Body of pancreas (tissue), 4 donors: ENCODE data around the gene MAML3. TPM values are rescaled to one million over a fixed set of nuclear protein-coding genes. Genes with fewer than 3 reads are reported as not detected.

Source experiments
- ATAC-seq: fragments of 150-250 bp; one replicate; pipeline ENCODE4 v1.9.1; 2016
- DNase-seq, 4 donors: peaks; one replicate each; pipeline ENCODE4 v3.0.0-alpha.2; 2019
- H3K27ac ChIP-seq, 4 donors: fragments of 200-600 bp; sonication (generic); 1 replicate in 3 of 4; 2 replicates in 1 of 4; pipeline versions ENCODE4 v1.5.1 to v1.6.1; 2016 to 2019; ENCODE audit warnings: mild to moderate bottlenecking in 1 of 4, mixed read lengths in 1 of 4, moderate library complexity in 1 of 4
- H3K27me3 ChIP-seq, 2 donors: fragments of 200-600 bp; sonication (generic); one replicate each; pipeline ENCODE4 v1.6.0; 2016; ENCODE audit warnings: mild to moderate bottlenecking in 1 of 2
- H3K36me3 ChIP-seq, 2 donors: fragments of 200-600 bp; sonication (generic); replicated peaks in 1 of 2; 2 replicates each; pipeline ENCODE4 v1.5.1; 2016; ENCODE audit warnings: low read depth in 2 of 2; ENCODE audit not compliant: insufficient read depth in 1 of 2
- H3K4me1 ChIP-seq: fragments of 200-600 bp; sonication (generic); one replicate; pipeline ENCODE4 v1.6.0; 2016
- H3K4me3 ChIP-seq, 2 donors: fragments of 200-600 bp; sonication (generic); 1 replicate in 1 of 2; 2 replicates in 1 of 2; pipeline ENCODE4 v1.5.1; 2016 to 2019
- H3K9me3 ChIP-seq, 3 donors: fragments of 200-600 bp; sonication (generic); 1 replicate in 2 of 3; 2 replicates in 1 of 3; pipeline ENCODE4 v1.5.1; 2016
- POLR2A ChIP-seq, 3 donors: fragments of 450-650 bp; IDR thresholded peaks; one replicate each; pipeline ENCODE4 v1.6.1; 2016; ENCODE audit warnings: antibody characterized with exemption in 3 of 3, mild to moderate bottlenecking in 2 of 3
- WGBS, 2 donors: methylation state at CpG; one replicate each; pipeline ENCODE4 v1.1.5; 2017; 5-methylcytosine and 5-hydroxymethylcytosine counted together
- intact Hi-C: fragments of 100-400 bp; cut with DNase I; formaldehyde crosslinking; loops from one replicate; pipeline ENCODE4 v1.15.1; 2023
- total RNA-seq, 2 donors: library from RNA; depleted of rRNA; stranded (reverse); fragments of >200 nt; gene quantifications; one replicate each; pipeline ENCODE4 v1.1.0, GENCODE V29; 2016
- TF ChIP-seq, protein P1 (sequence below), 7 experiments: fragments of 450-650 bp in 4 of 7; fragments of 200-600 bp in 3 of 7; sonication (generic) in 3 of 7; IDR thresholded peaks; one replicate each; pipeline ENCODE4 v1.5.1; 2016 to 2019; ENCODE audit warnings: antibody characterized with exemption in 7 of 7

Gene MAML3
- total RNA-seq, 2 donors from 2014 or later: 11.2 to 11.4 TPM

DNA sequence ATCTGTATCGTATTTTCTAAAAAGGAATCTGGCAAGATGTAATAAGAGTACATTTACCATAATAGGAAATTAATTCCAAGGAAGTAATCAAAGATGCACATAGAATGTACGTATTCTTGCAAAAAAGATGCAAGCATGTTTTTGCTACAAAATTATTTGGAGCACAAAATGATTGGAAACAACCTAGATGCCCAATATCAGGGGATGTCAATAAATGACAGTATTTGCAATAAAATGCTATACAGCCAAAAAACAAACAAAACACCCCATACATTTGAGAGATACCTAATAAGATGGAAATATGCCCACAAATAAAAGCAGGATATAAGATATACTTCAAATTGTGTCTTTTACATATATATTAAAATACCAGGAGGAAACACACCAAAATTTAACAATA lies 29.3 kb upstream of the MAML3 start:
- DNase-seq (no peak), ATAC-seq (no peak)
- intact Hi-C loops: no loop called here
- no peak overlapping the region for H3K4me3 ChIP-seq
- no peaks in the 10 kb centered on the region for H3K36me3 ChIP-seq
- no peaks in the 10 kb centered on the region for H3K27me3 ChIP-seq
- 94 to 99% methylated on average over 2 of the region's 2 CpGs for WGBS, 2 donors
- no peaks in the 10 kb centered on the region for H3K4me1 ChIP-seq
- TF ChIP-seq, protein P1, sequence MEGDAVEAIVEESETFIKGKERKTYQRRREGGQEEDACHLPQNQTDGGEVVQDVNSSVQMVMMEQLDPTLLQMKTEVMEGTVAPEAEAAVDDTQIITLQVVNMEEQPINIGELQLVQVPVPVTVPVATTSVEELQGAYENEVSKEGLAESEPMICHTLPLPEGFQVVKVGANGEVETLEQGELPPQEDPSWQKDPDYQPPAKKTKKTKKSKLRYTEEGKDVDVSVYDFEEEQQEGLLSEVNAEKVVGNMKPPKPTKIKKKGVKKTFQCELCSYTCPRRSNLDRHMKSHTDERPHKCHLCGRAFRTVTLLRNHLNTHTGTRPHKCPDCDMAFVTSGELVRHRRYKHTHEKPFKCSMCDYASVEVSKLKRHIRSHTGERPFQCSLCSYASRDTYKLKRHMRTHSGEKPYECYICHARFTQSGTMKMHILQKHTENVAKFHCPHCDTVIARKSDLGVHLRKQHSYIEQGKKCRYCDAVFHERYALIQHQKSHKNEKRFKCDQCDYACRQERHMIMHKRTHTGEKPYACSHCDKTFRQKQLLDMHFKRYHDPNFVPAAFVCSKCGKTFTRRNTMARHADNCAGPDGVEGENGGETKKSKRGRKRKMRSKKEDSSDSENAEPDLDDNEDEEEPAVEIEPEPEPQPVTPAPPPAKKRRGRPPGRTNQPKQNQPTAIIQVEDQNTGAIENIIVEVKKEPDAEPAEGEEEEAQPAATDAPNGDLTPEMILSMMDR (IDR thresholded peaks at IDR 0.05): no peak
- TF ChIP-seq POLR2A (IDR thresholded peaks at IDR 0.05): no peak
- H3K9me3 ChIP-seq: no peaks in the 10 kb centered on the region
- no peak overlapping the region for H3K27ac ChIP-seq

DNA sequence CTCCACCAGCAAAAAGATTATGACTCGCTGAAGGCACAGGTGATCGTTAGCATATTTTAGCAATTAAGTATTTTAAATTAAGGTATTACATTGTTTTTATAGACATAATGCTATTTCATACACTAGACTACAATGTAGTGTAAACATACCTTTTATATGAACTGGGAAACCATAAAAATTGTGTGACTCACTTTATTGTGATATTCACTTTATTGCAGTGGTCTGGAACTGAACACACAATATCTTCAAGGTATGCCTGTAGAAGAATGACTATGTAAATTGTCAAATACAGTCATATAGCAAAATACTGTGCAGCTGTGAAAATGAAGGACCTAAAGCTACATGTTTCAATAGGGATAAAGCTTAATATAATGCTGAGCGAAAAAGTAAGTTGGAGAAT lies 26.6 kb upstream of the MAML3 start:
- ATAC-seq: no peak
- TF ChIP-seq, protein P1 (IDR thresholded peaks at IDR 0.05): no peak
- no peak for TF ChIP-seq POLR2A (IDR thresholded peaks at IDR 0.05)
- H3K36me3 ChIP-seq: no peaks in the 10 kb centered on the region
- no peaks in the 10 kb centered on the region for H3K4me1 ChIP-seq
- no peaks in the 10 kb centered on the region for H3K9me3 ChIP-seq
- no peak for DNase-seq
- no peak overlapping the region for H3K4me3 ChIP-seq
- no peaks in the 10 kb centered on the region for H3K27me3 ChIP-seq
- WGBS, 2 donors: 89 to 92% methylated on average over 3 of the region's 3 CpGs
- intact Hi-C loops: no loop called here
- no peak overlapping the region for H3K27ac ChIP-seq

DNA sequence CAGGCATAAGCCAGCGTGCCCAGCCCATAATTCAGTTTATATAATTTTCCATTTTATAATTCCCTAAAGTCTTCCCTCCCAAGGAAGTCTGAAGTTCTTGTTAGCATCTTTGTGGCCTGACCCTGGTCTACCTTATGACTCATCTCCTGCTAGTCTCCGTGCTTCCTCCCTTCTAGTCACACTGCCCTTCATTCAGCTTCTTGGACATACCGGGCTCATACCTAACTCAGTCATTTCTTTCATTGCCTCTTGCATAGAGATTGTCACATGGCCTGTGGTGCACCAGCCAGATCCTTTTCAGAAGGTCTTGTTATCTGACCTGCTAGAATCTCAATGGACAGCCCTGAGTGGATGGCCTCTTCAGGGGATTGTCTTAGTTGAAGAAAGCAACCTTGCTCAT lies 22.8 kb upstream of the MAML3 start:
- Histone ChIP-seq H3K27ac (no peak overlapping the region), H3K9me3 (no peaks in the 10 kb centered on the region), H3K4me3 (no peak overlapping the region), H3K36me3 (no peaks in the 10 kb centered on the region), H3K4me1 (no peaks in the 10 kb centered on the region), H3K27me3 (no peaks in the 10 kb centered on the region)
- intact Hi-C loops: no loop called here
- 87 to 95% methylated on average over 3 of the region's 3 CpGs for WGBS, 2 donors
- DNase-seq: no peak
- no peak for ATAC-seq
- TF ChIP-seq POLR2A (IDR thresholded peaks at IDR 0.05): no peak
- TF ChIP-seq, protein P1 (IDR thresholded peaks at IDR 0.05): no peak

DNA sequence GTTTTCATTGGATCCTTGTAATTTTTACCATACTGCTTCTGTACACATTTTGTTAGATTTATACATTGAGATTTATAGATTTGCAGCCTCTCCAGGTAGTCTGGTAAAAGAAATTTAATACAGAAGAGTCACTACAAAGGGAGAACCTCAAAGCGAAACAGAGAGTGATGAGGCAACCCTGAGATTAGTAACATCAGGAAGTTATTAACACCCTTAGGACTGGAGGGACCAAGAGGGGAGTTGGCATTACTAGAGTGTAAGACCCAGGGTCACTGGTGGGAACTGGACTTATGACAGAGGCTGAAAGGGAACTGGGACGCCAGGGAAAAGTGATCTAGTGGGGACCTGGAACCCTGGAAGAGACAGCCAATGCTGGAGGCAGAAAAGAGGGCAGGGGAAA lies 20.6 kb upstream of the MAML3 start:
- intact Hi-C loops: no loop called here
- no peak for DNase-seq
- H3K27ac ChIP-seq: no peak overlapping the region
- no peak for TF ChIP-seq POLR2A (IDR thresholded peaks at IDR 0.05)
- TF ChIP-seq, protein P1 (IDR thresholded peaks at IDR 0.05): no peak
- no peaks in the 10 kb centered on the region for H3K4me1 ChIP-seq
- no peak overlapping the region for H3K4me3 ChIP-seq
- no peaks in the 10 kb centered on the region for H3K36me3 ChIP-seq
- WGBS, 2 donors: 70 to 75% methylated on average over 2 of the region's 2 CpGs
- no peak for ATAC-seq
- no peaks in the 10 kb centered on the region for H3K27me3 ChIP-seq
- no peaks in the 10 kb centered on the region for H3K9me3 ChIP-seq

DNA sequence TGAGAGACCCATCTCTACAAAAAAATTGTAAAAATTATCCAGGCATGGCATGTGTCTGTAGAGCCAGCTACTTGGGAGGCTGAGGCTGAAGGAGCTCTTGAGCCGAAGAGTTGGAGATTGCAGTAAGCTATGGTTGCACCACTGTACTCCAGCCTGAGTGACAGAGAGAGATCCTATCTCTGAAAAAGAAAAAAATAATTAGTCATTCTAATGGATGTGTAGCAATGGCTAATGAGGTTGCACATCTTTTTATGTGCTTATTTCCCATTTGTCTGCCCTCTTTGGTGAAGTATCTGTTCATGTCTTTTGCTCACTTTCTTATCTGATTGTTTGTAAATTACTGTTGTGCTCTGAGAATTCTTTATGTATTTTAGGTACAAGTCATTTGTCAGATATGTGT lies 19.0 kb upstream of the MAML3 start:
- DNase-seq (no peak), ATAC-seq (no peak)
- no peaks in the 10 kb centered on the region for H3K4me1 ChIP-seq
- H3K27ac ChIP-seq: no peak overlapping the region
- no peak for TF ChIP-seq POLR2A (IDR thresholded peaks at IDR 0.05)
- TF ChIP-seq, protein P1 (IDR thresholded peaks at IDR 0.05): no peak
- H3K36me3 ChIP-seq: no peaks in the 10 kb centered on the region
- intact Hi-C loops: no loop called here
- no peaks in the 10 kb centered on the region for H3K9me3 ChIP-seq
- no peak overlapping the region for H3K4me3 ChIP-seq
- no peaks in the 10 kb centered on the region for H3K27me3 ChIP-seq
- 93 to 96% methylated on average over 1 of the region's 1 CpG for WGBS, 2 donors
